HG02943 (cell line): ENCODE measurements around the gene PACSIN1.

ENCODE experiments used
- ATAC-seq: cut with Tn5 transposase; IDR thresholded peaks from one replicate; pipeline ENCODE4 v1.9.1; 2021; ENCODE audit warnings: mild to moderate bottlenecking, low read depth, moderate library complexity; ENCODE audit not compliant: unreplicated experiment

Gene PACSIN1

GRCh38 chr6:34540222-34540621, 74.3 kb downstream of the PACSIN1 start:
- no peak for ATAC-seq

GRCh38 chr6:34540841-34541240, 75.0 kb downstream of the PACSIN1 start:
- ATAC-seq, result no peak

GRCh38 chr6:34543421-34543820, 77.5 kb downstream of the PACSIN1 start:
- no peak for ATAC-seq

GRCh38 chr6:34544052-34544604, 78.3 kb downstream of the PACSIN1 start:
- no peak for ATAC-seq

GRCh38 chr6:34544776-34545471, 79.0 kb downstream of the PACSIN1 start:
- ATAC-seq, result no peak

GRCh38 chr6:34546551-34547321, 80.9 kb downstream of the PACSIN1 start:
- ATAC-seq, result no peak

- no peak for ATAC-seq
Measured at GRCh38 chr6:34547701-34548644, 82.1 kb downstream of the PACSIN1 start.

GRCh38 chr6:34549026-34549803, 83.3 kb downstream of the PACSIN1 start:
- ATAC-seq, result no peak

GRCh38 chr6:34549804-34550202, 83.9 kb downstream of the PACSIN1 start:
- ATAC-seq, result no peak

GRCh38 chr6:34551720-34552119, 85.8 kb downstream of the PACSIN1 start:
- no peak for ATAC-seq

GRCh38 chr6:34552620-34553019, 86.7 kb downstream of the PACSIN1 start:
- no peak for ATAC-seq

- ATAC-seq, result no peak
Measured at GRCh38 chr6:34553146-34553545, 87.3 kb downstream of the PACSIN1 start.

- no peak for ATAC-seq
Measured at GRCh38 chr6:34553750-34554149, 87.9 kb downstream of the PACSIN1 start.

GRCh38 chr6:34554291-34555006, 88.6 kb downstream of the PACSIN1 start:
- ATAC-seq, result no peak

GRCh38 chr6:34555007-34555322, 89.1 kb downstream of the PACSIN1 start:
- no peak for ATAC-seq

GRCh38 chr6:34555328-34555727, 89.5 kb downstream of the PACSIN1 start:
- ATAC-seq, result no peak

- no peak for ATAC-seq
Measured at GRCh38 chr6:34556031-34556471, 90.2 kb downstream of the PACSIN1 start, which contains the start of gene SPDEF. SPDEF (minus strand) TSS chr6:34556329; CDS start chr6:34544455, 11,874 bp downstream.

- no peak for ATAC-seq
Measured at GRCh38 chr6:34556493-34556892, 90.6 kb downstream of the PACSIN1 start.

GRCh38 chr6:34557228-34557627, 91.4 kb downstream of the PACSIN1 start:
- no peak for ATAC-seq
